Upper lobe of right lung (tissue), 1 donor: ENCODE measurements around the gene WDR74. TPM values are rescaled to one million over a fixed set of nuclear protein-coding genes. Genes with fewer than 3 reads are reported as not detected.
A peak's percentile ranks its signal among the peaks of the same experiment; 100 is the strongest.

ENCODE experiments used
- ATAC-seq: fragments of 200-7000 bp; cut with Tn5 transposase; one replicate; pipeline ENCODE4 v1.9.1; 2020; ENCODE audit warnings: mild to moderate bottlenecking, moderate library complexity
- DNase-seq: peaks from one replicate; pipeline ENCODE4 v3.0.0-alpha.2; 2020
- H3K27ac ChIP-seq: fragments of 200-600 bp; one replicate; pipeline ENCODE4 v1.8.0; 2022
- H3K27me3 ChIP-seq: fragments of 200-600 bp; one replicate; pipeline ENCODE4 v1.8.0; 2022; ENCODE audit warnings: mild to moderate bottlenecking
- H3K36me3 ChIP-seq: fragments of 200-600 bp; one replicate; pipeline ENCODE4 v1.8.0; 2022
- H3K4me1 ChIP-seq: fragments of 200-600 bp; one replicate; pipeline ENCODE4 v1.8.0; 2022
- H3K4me3 ChIP-seq: fragments of 200-600 bp; one replicate; pipeline ENCODE4 v1.8.0; 2022; ENCODE audit warnings: mild to moderate bottlenecking
- H3K9me3 ChIP-seq: fragments of 200-600 bp; one replicate; pipeline ENCODE4 v1.8.0; 2022
- intact Hi-C: fragments of 100-400 bp; cut with DNase I; formaldehyde crosslinking; loops from one replicate; pipeline ENCODE4 v1.11.0; 2022
- microRNA-seq: library from miRNA; unstranded; fragments of <30 nt; microRNA quantifications from one replicate; pipeline ENCODE4 v1.2.0, GENCODE V29; 2020; ENCODE audit warnings: borderline microRNAs expressed
- total RNA-seq: library from RNA; stranded (reverse); fragmentation: NEBNext Ultra II Directional; extraction: Animal tissue kit (Norgen Biotek cat#: 25700); gene quantifications from one replicate; pipeline ENCODE4 v1.2.1, GENCODE V29; 2021
- TF ChIP-seq, protein P1 (sequence below): fragments of 200-600 bp; IDR thresholded peaks from one replicate; pipeline ENCODE4 v1.8.0; 2022; ENCODE audit warnings: antibody characterized with exemption
- donor health status: DM: no; HTN: yes; CAD: no; lungs with severe emphysema.

The WDR74 gene
- total RNA-seq, 1 donor from 2014 or later, result 43.9 TPM

- no peak for DNase-seq
- H3K4me1 ChIP-seq, result peaks cover 44% of the 10 kb centered on the region
- H3K27me3 ChIP-seq, result no peaks in the 10 kb centered on the region
- no peaks in the 10 kb centered on the region for H3K9me3 ChIP-seq
- intact Hi-C loops, result no loop called here
- TF ChIP-seq, protein P1, sequence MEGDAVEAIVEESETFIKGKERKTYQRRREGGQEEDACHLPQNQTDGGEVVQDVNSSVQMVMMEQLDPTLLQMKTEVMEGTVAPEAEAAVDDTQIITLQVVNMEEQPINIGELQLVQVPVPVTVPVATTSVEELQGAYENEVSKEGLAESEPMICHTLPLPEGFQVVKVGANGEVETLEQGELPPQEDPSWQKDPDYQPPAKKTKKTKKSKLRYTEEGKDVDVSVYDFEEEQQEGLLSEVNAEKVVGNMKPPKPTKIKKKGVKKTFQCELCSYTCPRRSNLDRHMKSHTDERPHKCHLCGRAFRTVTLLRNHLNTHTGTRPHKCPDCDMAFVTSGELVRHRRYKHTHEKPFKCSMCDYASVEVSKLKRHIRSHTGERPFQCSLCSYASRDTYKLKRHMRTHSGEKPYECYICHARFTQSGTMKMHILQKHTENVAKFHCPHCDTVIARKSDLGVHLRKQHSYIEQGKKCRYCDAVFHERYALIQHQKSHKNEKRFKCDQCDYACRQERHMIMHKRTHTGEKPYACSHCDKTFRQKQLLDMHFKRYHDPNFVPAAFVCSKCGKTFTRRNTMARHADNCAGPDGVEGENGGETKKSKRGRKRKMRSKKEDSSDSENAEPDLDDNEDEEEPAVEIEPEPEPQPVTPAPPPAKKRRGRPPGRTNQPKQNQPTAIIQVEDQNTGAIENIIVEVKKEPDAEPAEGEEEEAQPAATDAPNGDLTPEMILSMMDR, result no peak
- peaks cover 45% of the 10 kb centered on the region for H3K36me3 ChIP-seq
- no peak overlapping the region for H3K4me3 ChIP-seq
- no peak for ATAC-seq
- H3K27ac ChIP-seq, result no peak overlapping the region
Measured at GRCh38 chr11:62789576-62789975, 49.8 kb downstream of the WDR74 start.

DNA sequence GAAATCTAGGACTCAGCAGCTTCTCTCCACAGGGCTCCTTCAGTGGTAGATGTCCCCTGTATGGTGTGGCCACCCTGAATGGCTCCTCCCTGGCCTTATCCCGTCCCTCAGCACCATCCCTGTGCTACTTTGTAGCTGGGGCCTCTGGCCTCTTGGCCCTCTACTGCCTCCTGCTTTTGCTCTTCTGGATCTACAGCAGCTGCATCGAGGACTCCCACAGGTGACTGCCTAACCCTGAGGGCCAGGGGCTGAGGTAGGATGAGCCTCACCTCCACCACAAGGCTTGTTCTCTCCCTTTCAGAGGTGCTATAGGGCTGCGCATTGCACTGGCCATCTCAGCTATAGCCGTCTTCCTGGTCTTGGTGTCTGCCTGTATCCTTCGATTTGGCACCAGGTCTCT lies 50.4 kb downstream of the WDR74 start:
- ATAC-seq, result no peak
- H3K27me3 ChIP-seq, result no peaks in the 10 kb centered on the region
- intact Hi-C loops, result no loop called here
- H3K27ac ChIP-seq, result no peak overlapping the region
- peaks cover 39% of the 10 kb centered on the region for H3K36me3 ChIP-seq
- no peak for DNase-seq
- H3K4me3 ChIP-seq, result no peak overlapping the region
- TF ChIP-seq, protein P1, result no peak
- H3K9me3 ChIP-seq, result no peaks in the 10 kb centered on the region
- peaks cover 44% of the 10 kb centered on the region for H3K4me1 ChIP-seq

GRCh38 chr11:62787005-62787759 lies 52.2 kb downstream of the WDR74 start, which contains the start of gene TMEM179B:
Gene TMEM179B (plus strand): TSS chr11:62787402. CDS start chr11:62787432, 30 bp downstream.
- intact Hi-C loops, result no loop called here
- H3K4me1 ChIP-seq, result peaks cover 34% of the 10 kb centered on the region
- peaks cover 28% of the 10 kb centered on the region for H3K36me3 ChIP-seq
- peak; percentile 98 for DNase-seq
- H3K27ac ChIP-seq, result peak within 1 kb of the TSS; percentile 94
- no peaks in the 10 kb centered on the region for H3K9me3 ChIP-seq
- TF ChIP-seq, protein P1, result peak; percentile 48
- peak; percentile 90 for ATAC-seq
- H3K27me3 ChIP-seq, result no peaks in the 10 kb centered on the region
- peak within 1 kb of the TSS; percentile 74 for H3K4me3 ChIP-seq

GRCh38 chr11:62786318-62787004 lies 52.9 kb downstream of the WDR74 start:
- H3K36me3 ChIP-seq, result peaks cover 28% of the 10 kb centered on the region
- H3K9me3 ChIP-seq, result no peaks in the 10 kb centered on the region
- peak overlapping the region; percentile 94 for H3K27ac ChIP-seq
- peak; percentile 90 for ATAC-seq
- no peaks in the 10 kb centered on the region for H3K27me3 ChIP-seq
- intact Hi-C loops, result no loop called here
- peak overlapping the region; percentile 74 for H3K4me3 ChIP-seq
- H3K4me1 ChIP-seq, result peaks cover 32% of the 10 kb centered on the region
- TF ChIP-seq, protein P1, result peak; percentile 93
- peak; percentile 94 for DNase-seq

Small RNA genes within 50 kb of the gene (microRNA-seq; reads per million reads assigned to microRNA genes)
- gene MIR6514 (1.7 reads per million, percentile 3 among the genes with 10 or more reads in this experiment), gene MIR6748 (not detected)

Other genes with a start within 250 kb of the WDR74 start
- 17.6 TPM for gene TUT1, start 248.1 kb downstream of the WDR74 start, total RNA-seq
- 75.0 TPM for gene MTA2, start 237.7 kb downstream of the WDR74 start, total RNA-seq
- 91.1 TPM for gene EML3, start 226.8 kb downstream of the WDR74 start, total RNA-seq
- 5.2 TPM for gene ROM1, start 226.3 kb downstream of the WDR74 start, total RNA-seq
- 40.1 TPM for gene B3GAT3, start 217.6 kb downstream of the WDR74 start, total RNA-seq
- gene GANAB, start 193.0 kb downstream of the WDR74 start, total RNA-seq, result 229 TPM
- gene INTS5, start 186.3 kb downstream of the WDR74 start, total RNA-seq, result 18.8 TPM
- gene C11orf98, start 174.4 kb downstream of the WDR74 start, total RNA-seq, result 41.7 TPM
- gene CSKMT, start 174.3 kb downstream of the WDR74 start, total RNA-seq, result 14.6 TPM
- 5.7 TPM for gene UQCC3, start 167.9 kb downstream of the WDR74 start, total RNA-seq
- 6.1 TPM for gene LBHD1, start 167.3 kb downstream of the WDR74 start, total RNA-seq
- 95.2 TPM for gene UBXN1, start 160.5 kb downstream of the WDR74 start, total RNA-seq
- gene LRRN4CL, start 150.1 kb downstream of the WDR74 start, total RNA-seq, result 2.0 TPM
- gene BSCL2, start 132.2 kb downstream of the WDR74 start, total RNA-seq, result 65.6 TPM
- gene GNG3, start 131.9 kb downstream of the WDR74 start, total RNA-seq, result not detected
- 43.1 TPM for gene HNRNPUL2, start 112.1 kb downstream of the WDR74 start, total RNA-seq
- gene TTC9C, start 111.1 kb downstream of the WDR74 start, total RNA-seq, result 31.3 TPM
- 12.5 TPM for gene ZBTB3, start 85.4 kb downstream of the WDR74 start, total RNA-seq
- gene POLR2G, start 78.0 kb downstream of the WDR74 start, total RNA-seq, result 54.7 TPM
- 23.9 TPM for gene TAF6L, start 68.2 kb downstream of the WDR74 start, total RNA-seq
- gene TMEM179B, start 52.2 kb downstream of the WDR74 start, total RNA-seq, result 52.4 TPM
- 14.8 TPM for gene TMEM223, start 47.6 kb downstream of the WDR74 start, total RNA-seq
- gene NXF1, start 34.1 kb downstream of the WDR74 start, total RNA-seq, result 96.2 TPM
- 40.9 TPM for gene STX5, start 7.5 kb downstream of the WDR74 start, total RNA-seq
- not detected for gene TEX54, start 6.7 kb downstream of the WDR74 start, total RNA-seq
- 255 TPM for gene SLC3A2, start 41.3 kb upstream of the WDR74 start, total RNA-seq
- 4.7 TPM for gene CHRM1, start 81.8 kb upstream of the WDR74 start, total RNA-seq
- not detected for gene SLC22A6, start 145.4 kb upstream of the WDR74 start, total RNA-seq
- gene SLC22A8, start 176.3 kb upstream of the WDR74 start, total RNA-seq, result not detected